Measurements from ENCODE around the gene LRMDA.

The LRMDA gene

GRCh38 chr10:75717126-75717916 is 285.9 kb downstream of the LRMDA start:
- Histone ChIP-seq H3K4me3 (no peak overlapping the region), H3K4me1 (no peaks in the 10 kb centered on the region), H3K27me3 (no peaks in the 10 kb centered on the region), H3K36me3 (no peaks in the 10 kb centered on the region), H3K27ac (no peak overlapping the region), H3K9me3 (no peaks in the 10 kb centered on the region)
- TF ChIP-seq CTCF (IDR thresholded peaks at IDR 0.05) = no peak
- no peak for DNase-seq
- intact Hi-C loops (cut with DNase I; ENCODE audit: low total_unique reads) = no loop called here

- intact Hi-C loops (cut with DNase I; ENCODE audit: low total_unique reads) = no loop called here
Observed at GRCh38 chr10:75718991-75719390, 287.6 kb downstream of the LRMDA start.

GRCh38 chr10:75720157-75720556 is 288.7 kb downstream of the LRMDA start:
- H3K36me3 ChIP-seq = no peaks in the 10 kb centered on the region
- H3K9me3 ChIP-seq = no peaks in the 10 kb centered on the region
- no peaks in the 10 kb centered on the region for H3K4me1 ChIP-seq
- no peak for DNase-seq
- no peak for TF ChIP-seq CTCF (IDR thresholded peaks at IDR 0.05)
- intact Hi-C loops (cut with DNase I; ENCODE audit: low total_unique reads) = no loop called here
- H3K27me3 ChIP-seq = no peaks in the 10 kb centered on the region
- H3K27ac ChIP-seq = no peak overlapping the region
- no peak overlapping the region for H3K4me3 ChIP-seq

More at GRCh38 chr10:75718991-75719390, 287.6 kb downstream of the LRMDA start:
- no peaks in the 10 kb centered on the region for H3K27me3 ChIP-seq
- H3K27ac ChIP-seq = no peak overlapping the region
- no peaks in the 10 kb centered on the region for H3K4me1 ChIP-seq
- H3K9me3 ChIP-seq = no peaks in the 10 kb centered on the region
- no peak for TF ChIP-seq CTCF (IDR thresholded peaks at IDR 0.05)
- DNase-seq = no peak
- no peaks in the 10 kb centered on the region for H3K36me3 ChIP-seq
- H3K4me3 ChIP-seq = no peak overlapping the region

GRCh38 chr10:75722020-75722419 is 290.6 kb downstream of the LRMDA start:
- no peak overlapping the region for H3K4me3 ChIP-seq
- no peaks in the 10 kb centered on the region for H3K36me3 ChIP-seq
- H3K4me1 ChIP-seq = no peaks in the 10 kb centered on the region
- TF ChIP-seq CTCF (IDR thresholded peaks at IDR 0.05) = no peak
- intact Hi-C loops (cut with DNase I; ENCODE audit: low total_unique reads) = no loop called here
- H3K27me3 ChIP-seq = no peaks in the 10 kb centered on the region
- no peak for DNase-seq
- no peaks in the 10 kb centered on the region for H3K9me3 ChIP-seq
- H3K27ac ChIP-seq = no peak overlapping the region

GRCh38 chr10:75722609-75723008 is 291.2 kb downstream of the LRMDA start:
- H3K4me1 ChIP-seq = no peaks in the 10 kb centered on the region
- intact Hi-C loops (cut with DNase I; ENCODE audit: low total_unique reads) = no loop called here
- H3K27me3 ChIP-seq = no peaks in the 10 kb centered on the region
- H3K9me3 ChIP-seq = no peaks in the 10 kb centered on the region
- H3K36me3 ChIP-seq = no peaks in the 10 kb centered on the region
- no peak for DNase-seq
- TF ChIP-seq CTCF (IDR thresholded peaks at IDR 0.05) = no peak
- H3K27ac ChIP-seq = no peak overlapping the region
- H3K4me3 ChIP-seq = no peak overlapping the region

Data from tibial artery (tissue), 4 donors.